Measurements from ENCODE around the gene DNAAF5.

Gene DNAAF5

GRCh38 chr7:713139-713457, 13.4 kb upstream of the DNAAF5 start:
- H3K4me1 Mint-ChIP-seq (ENCODE audit: low read depth in 2 of 2), result peaks cover 9 to 10% of the 10 kb centered on the region in 2 donors
- no peaks in the 10 kb centered on the region for H3K9me3 Mint-ChIP-seq
- peaks cover 18 to 22% of the 10 kb centered on the region in 2 donors for H3K27me3 Mint-ChIP-seq
- H3K4me3 Mint-ChIP-seq, result peak overlapping the region; percentile 43 to 58
- no peak for ATAC-seq (replicated peaks)
- peaks cover 2% of the 10 kb centered on the region for H3K36me3 Mint-ChIP-seq (ENCODE audit: insufficient read depth)
- H3K27ac Mint-ChIP-seq, result peak overlapping the region in 1 of 2 donors; percentile 3
- DNase-seq, result no peak

- no peaks in the 10 kb centered on the region for H3K9me3 Mint-ChIP-seq
- ATAC-seq (replicated peaks), result no peak
- H3K4me3 Mint-ChIP-seq, result peak overlapping the region; percentile 43 to 58
- peaks cover 18 to 22% of the 10 kb centered on the region in 2 donors for H3K27me3 Mint-ChIP-seq
- H3K36me3 Mint-ChIP-seq (ENCODE audit: insufficient read depth), result peaks cover 2% of the 10 kb centered on the region
- peaks cover 9 to 10% of the 10 kb centered on the region in 2 donors for H3K4me1 Mint-ChIP-seq (ENCODE audit: low read depth in 2 of 2)
- peak overlapping the region in 1 of 2 donors; percentile 3 for H3K27ac Mint-ChIP-seq
- DNase-seq, result no peak
Observed at GRCh38 chr7:713488-714230, 12.8 kb upstream of the DNAAF5 start.

GRCh38 chr7:714251-714671, 12.2 kb upstream of the DNAAF5 start:
- ATAC-seq (replicated peaks) (no peak), DNase-seq (no peak)
- Mint-ChIP-seq H3K4me3 (peak overlapping the region in 1 of 2 donors; percentile 19), H3K9me3 (no peaks in the 10 kb centered on the region), H3K27me3 (peaks cover 18 to 22% of the 10 kb centered on the region in 2 donors), H3K4me1 (ENCODE audit: low read depth in 2 of 2) (peaks cover 9 to 10% of the 10 kb centered on the region in 2 donors), H3K27ac (peak overlapping the region in 1 of 2 donors; percentile 19), H3K36me3 (ENCODE audit: insufficient read depth) (peaks cover 2% of the 10 kb centered on the region)

GRCh38 chr7:716222-716621, 10.3 kb upstream of the DNAAF5 start:
- Mint-ChIP-seq H3K4me1 (ENCODE audit: low read depth in 2 of 2) (peaks cover 9 to 10% of the 10 kb centered on the region in 2 donors), H3K4me3 (no peak overlapping the region), H3K9me3 (no peaks in the 10 kb centered on the region), H3K27me3 (peaks cover 18 to 22% of the 10 kb centered on the region in 2 donors), H3K27ac (no peak overlapping the region), H3K36me3 (ENCODE audit: insufficient read depth) (peaks cover 2% of the 10 kb centered on the region)
- ATAC-seq (replicated peaks) (no peak), DNase-seq (no peak)

GRCh38 chr7:716636-717035, 9.9 kb upstream of the DNAAF5 start:
- Mint-ChIP-seq H3K4me3 (no peak overlapping the region), H3K36me3 (ENCODE audit: insufficient read depth) (peaks cover 2% of the 10 kb centered on the region), H3K4me1 (ENCODE audit: low read depth in 2 of 2) (peaks cover 7 to 10% of the 10 kb centered on the region in 2 donors), H3K9me3 (peaks cover 0 to under 1% of the 10 kb centered on the region in 2 donors), H3K27me3 (peaks cover 18 to 22% of the 10 kb centered on the region in 2 donors), H3K27ac (no peak overlapping the region)
- ATAC-seq (replicated peaks), result no peak
- DNase-seq, result no peak

GRCh38 chr7:721619-722248, 4.8 kb upstream of the DNAAF5 start:
- Mint-ChIP-seq H3K4me1 (ENCODE audit: low read depth in 2 of 2) (peaks cover 6 to 7% of the 10 kb centered on the region in 2 donors), H3K27ac (no peak overlapping the region), H3K9me3 (peaks cover 0 to 3% of the 10 kb centered on the region in 2 donors), H3K4me3 (no peak overlapping the region), H3K36me3 (ENCODE audit: insufficient read depth) (no peaks in the 10 kb centered on the region), H3K27me3 (no peaks in the 10 kb centered on the region)
- DNase-seq, result no peak
- ATAC-seq (replicated peaks), result no peak

- H3K27me3 Mint-ChIP-seq, result no peaks in the 10 kb centered on the region
- no peaks in the 10 kb centered on the region for H3K36me3 Mint-ChIP-seq (ENCODE audit: insufficient read depth)
- DNase-seq (no peak), ATAC-seq (replicated peaks) (no peak)
- peaks cover 14 to 16% of the 10 kb centered on the region in 2 donors for H3K4me1 Mint-ChIP-seq (ENCODE audit: low read depth in 2 of 2)
- H3K4me3 Mint-ChIP-seq, result no peak overlapping the region
- H3K27ac Mint-ChIP-seq, result no peak overlapping the region
- H3K9me3 Mint-ChIP-seq, result peaks cover 0 to 3% of the 10 kb centered on the region in 2 donors
Observed at GRCh38 chr7:723541-723940, 3.0 kb upstream of the DNAAF5 start.

GRCh38 chr7:724298-724697, 2.2 kb upstream of the DNAAF5 start:
- H3K4me1 Mint-ChIP-seq (ENCODE audit: low read depth in 2 of 2), result peaks cover 15 to 16% of the 10 kb centered on the region in 2 donors
- H3K9me3 Mint-ChIP-seq, result peaks cover 0 to 3% of the 10 kb centered on the region in 2 donors
- ATAC-seq (replicated peaks) (no peak), DNase-seq (no peak)
- no peaks in the 10 kb centered on the region for H3K36me3 Mint-ChIP-seq (ENCODE audit: insufficient read depth)
- H3K27ac Mint-ChIP-seq, result no peak overlapping the region
- no peak overlapping the region for H3K4me3 Mint-ChIP-seq
- H3K27me3 Mint-ChIP-seq, result no peaks in the 10 kb centered on the region

GRCh38 chr7:725223-726005, 1.1 kb upstream of the DNAAF5 start:
- Mint-ChIP-seq H3K36me3 (ENCODE audit: insufficient read depth) (no peaks in the 10 kb centered on the region), H3K4me3 (peak overlapping the region; percentile 63 to 64), H3K27ac (no peak overlapping the region), H3K9me3 (peaks cover 0 to 3% of the 10 kb centered on the region in 2 donors), H3K27me3 (no peaks in the 10 kb centered on the region), H3K4me1 (ENCODE audit: low read depth in 2 of 2) (peaks cover 15 to 16% of the 10 kb centered on the region in 2 donors)
- DNase-seq (no peak), ATAC-seq (replicated peaks) (no peak)

GRCh38 chr7:726854-727103, 280 bp downstream of the DNAAF5 start:
- ATAC-seq (replicated peaks) (peak; percentile 48), DNase-seq (no peak)
- peak overlapping the region; percentile 63 to 64 for H3K4me3 Mint-ChIP-seq
- no peak overlapping the region for H3K27ac Mint-ChIP-seq
- H3K9me3 Mint-ChIP-seq, result peaks cover 0 to 1% of the 10 kb centered on the region in 2 donors
- peaks cover 15 to 16% of the 10 kb centered on the region in 2 donors for H3K4me1 Mint-ChIP-seq (ENCODE audit: low read depth in 2 of 2)
- no peaks in the 10 kb centered on the region for H3K36me3 Mint-ChIP-seq (ENCODE audit: insufficient read depth)
- H3K27me3 Mint-ChIP-seq, result no peaks in the 10 kb centered on the region

- peak; percentile 31 for ATAC-seq (replicated peaks)
- no peak for DNase-seq
- peak within 1 kb of the TSS; percentile 84 to 86 for H3K4me3 Mint-ChIP-seq
- no peaks in the 10 kb centered on the region for H3K36me3 Mint-ChIP-seq (ENCODE audit: insufficient read depth)
- peaks cover 15 to 16% of the 10 kb centered on the region in 2 donors for H3K4me1 Mint-ChIP-seq (ENCODE audit: low read depth in 2 of 2)
- H3K27me3 Mint-ChIP-seq, result no peaks in the 10 kb centered on the region
- peak within 1 kb of the TSS; percentile 24 to 38 for H3K27ac Mint-ChIP-seq
- H3K9me3 Mint-ChIP-seq, result no peaks in the 10 kb centered on the region
Observed at GRCh38 chr7:727104-727805, 756 bp downstream of the DNAAF5 start, which contains the start of gene PRKAR1B. Gene PRKAR1B (minus strand): TSS chr7:727281. CDS start chr7:711505, 15,776 bp downstream.

GRCh38 chr7:727806-728460, 1.4 kb downstream of the DNAAF5 start:
- Mint-ChIP-seq H3K4me1 (ENCODE audit: low read depth in 2 of 2) (peaks cover 15 to 20% of the 10 kb centered on the region in 2 donors), H3K9me3 (no peaks in the 10 kb centered on the region), H3K36me3 (ENCODE audit: insufficient read depth) (no peaks in the 10 kb centered on the region), H3K27ac (peak overlapping the region; percentile 24 to 38), H3K4me3 (peak overlapping the region; percentile 84 to 86), H3K27me3 (no peaks in the 10 kb centered on the region)
- no peak for ATAC-seq (replicated peaks)
- no peak for DNase-seq

GRCh38 chr7:728602-729001, 2.1 kb downstream of the DNAAF5 start:
- H3K27me3 Mint-ChIP-seq, result no peaks in the 10 kb centered on the region
- peaks cover 15 to 20% of the 10 kb centered on the region in 2 donors for H3K4me1 Mint-ChIP-seq (ENCODE audit: low read depth in 2 of 2)
- H3K9me3 Mint-ChIP-seq, result no peaks in the 10 kb centered on the region
- peak overlapping the region; percentile 84 to 86 for H3K4me3 Mint-ChIP-seq
- no peak for DNase-seq
- H3K27ac Mint-ChIP-seq, result peak overlapping the region; percentile 24 to 44
- no peaks in the 10 kb centered on the region for H3K36me3 Mint-ChIP-seq (ENCODE audit: insufficient read depth)
- no peak for ATAC-seq (replicated peaks)

Data from effector memory CD8-positive, alpha-beta T cell (primary cell).